GM12878 (cell line): Measurements from ENCODE around the gene PPP6R1. TPM values are rescaled to one million over a fixed set of nuclear protein-coding genes. Genes with fewer than 3 reads are reported as not detected.

Experiments used
- ATF2 ChIP-seq: IDR thresholded peaks from 2 replicates; pipeline ENCODE4 v1.6.1; 2012; ENCODE audit warnings: low read length, inconsistent platforms
- ATF7 ChIP-seq: fragments of 450-650 bp; IDR thresholded peaks from 2 replicates; pipeline ENCODE4 v1.6.1; 2016; ENCODE audit warnings: low read depth, mild to moderate bottlenecking
- BCL11A ChIP-seq: IDR thresholded peaks from 2 replicates; pipeline ENCODE4 v1.6.1; 2011; ENCODE audit warnings: low read depth, low read length
- BCL3 ChIP-seq: IDR thresholded peaks from 2 replicates; pipeline ENCODE4 v1.6.1; 2011; ENCODE audit warnings: borderline replicate concordance, low read depth, mild to moderate bottlenecking, moderate library complexity, low read length; ENCODE audit not compliant: insufficient read depth, poor library complexity, severe bottlenecking
- E4F1 ChIP-seq: fragments of 450-650 bp; IDR thresholded peaks from 2 replicates; pipeline ENCODE4 v1.6.1; 2018; ENCODE audit warnings: borderline replicate concordance, mild to moderate bottlenecking; ENCODE audit not compliant: partially characterized antibody
- FOS ChIP-seq: IDR thresholded peaks from 3 replicates; pipeline ENCODE4 v1.6.1; 2011; ENCODE audit warnings: borderline replicate concordance; ENCODE audit not compliant: insufficient read length; ENCODE audit errors: extremely low read depth
- FOXK2 ChIP-seq: fragments of 450-650 bp; IDR thresholded peaks from 2 replicates; pipeline ENCODE4 v1.6.1; 2017; ENCODE audit warnings: mild to moderate bottlenecking, moderate library complexity
- GABPA ChIP-seq: IDR thresholded peaks from 2 replicates; pipeline ENCODE4 v1.6.1; 2014; ENCODE audit warnings: antibody characterized with exemption, low read depth, mild to moderate bottlenecking, inconsistent platforms
- MEF2A ChIP-seq: IDR thresholded peaks from 2 replicates; pipeline ENCODE4 v1.6.1; 2011; ENCODE audit warnings: low read depth, mild to moderate bottlenecking, low read length, moderate library complexity; ENCODE audit not compliant: insufficient read depth
- NFYA ChIP-seq: IDR thresholded peaks from 2 replicates; pipeline ENCODE4 v1.6.1; 2011; ENCODE audit warnings: low read depth, mild to moderate bottlenecking, low read length, improper control_type of control experiment, borderline replicate concordance
- NFYB ChIP-seq: IDR thresholded peaks from 2 replicates; pipeline ENCODE4 v1.6.1; 2011; ENCODE audit warnings: low read depth, mild to moderate bottlenecking, low read length, improper control_type of control experiment, moderate library complexity; ENCODE audit not compliant: insufficient read depth
- NKRF ChIP-seq: fragments of 450-650 bp; conservative IDR thresholded peaks from 2 replicates; pipeline ENCODE4 v1.6.1; 2017; ENCODE audit warnings: mild to moderate bottlenecking, moderate library complexity
- NR2F1 ChIP-seq: fragments of 450-650 bp; conservative IDR thresholded peaks from 2 replicates; pipeline ENCODE4 v1.6.1; 2017; ENCODE audit warnings: mild to moderate bottlenecking
- POLR2AphosphoS2 ChIP-seq: IDR thresholded peaks from 2 replicates; pipeline ENCODE4 v1.6.1; 2011; ENCODE audit warnings: low read depth, mild to moderate bottlenecking, low read length, improper control_type of control experiment, moderate library complexity
- PRDM15 ChIP-seq: fragments of 450-650 bp; formaldehyde crosslinking; IDR thresholded peaks from 2 replicates; pipeline ENCODE4 v1.4.0; 2020; ENCODE audit warnings: mild to moderate bottlenecking, moderate library complexity
- RBBP5 ChIP-seq: fragments of 200-600 bp; sonication (generic); conservative IDR thresholded peaks from 2 replicates; pipeline ENCODE4 v1.6.1; 2016
- SPI1 ChIP-seq: IDR thresholded peaks from 2 replicates; pipeline ENCODE4 v1.6.1; 2011; ENCODE audit warnings: low read depth, mild to moderate bottlenecking, low read length, moderate library complexity, borderline replicate concordance; ENCODE audit not compliant: insufficient read depth
- SRF ChIP-seq, 2 experiments: IDR thresholded peaks; 2 replicates each; pipeline ENCODE4 v1.6.1; 2011; ENCODE audit warnings: low read depth in 2 of 2, low read length in 2 of 2, mild to moderate bottlenecking in 1 of 2, moderate library complexity in 1 of 2
- TARDBP ChIP-seq: IDR thresholded peaks from 2 replicates; pipeline ENCODE4 v1.6.1; 2016; ENCODE audit warnings: borderline replicate concordance
- TBL1XR1 ChIP-seq: IDR thresholded peaks from 2 replicates; pipeline ENCODE4 v1.6.1; 2012; ENCODE audit warnings: low read depth, low read length, improper control_type of control experiment
- polyA plus RNA-seq, 11 experiments: library from polyadenylated mRNA; depleted of rRNA in 4 of 11; unstranded in 6 of 11; stranded (reverse) in 5 of 11; fragments of >200 nt; fragmentation: Nextera tagmentation in 4 of 11; fragmentation: Illumina TruSeq in 1 of 11; extraction: Ambion mirVana in 4 of 11; extraction: Trizol in 1 of 11; gene quantifications; 1 replicate in 1 of 11; 2 replicates in 10 of 11; pipeline versions ENCODE4 v1.2.1 to v1.2.3, GENCODE V29; 2011 to 2016; ENCODE audit warnings: inconsistent platforms in 2 of 11, missing spikeins in 2 of 11, low read depth in 1 of 11
- total RNA-seq, 4 experiments: library from RNA; depleted of rRNA in 3 of 4; stranded (reverse); fragments of >200 nt in 3 of 4; fragmentation: Illumina TruSeq in 1 of 4; extraction: Trizol in 1 of 4; gene quantifications; 2 replicates each; pipeline versions ENCODE4 v1.2.1 to v1.2.3, GENCODE V29; 2013 to 2021

The PPP6R1 gene
- total and polyA plus RNA-seq, 10 of the 15 experiments (the other 5 are each of a cell fraction or from before 2014, with no cell fraction given), result 0.80 to 173 (median 63.7) TPM

GRCh38 chr19:55305491-55305890, 46.7 kb upstream of the PPP6R1 start (continued):
- no peak for TF ChIP-seq NKRF
- TF ChIP-seq BCL11A, result no peak
- TF ChIP-seq GABPA, result peak; percentile 80
- no peak for TF ChIP-seq RBBP5
- no peak for TF ChIP-seq PRDM15 (CRISPR knock-in tag)
- no peak for TF ChIP-seq NFYB
- TF ChIP-seq NFYA, result no peak
- TF ChIP-seq POLR2AphosphoS2, result no peak
- TF ChIP-seq FOS, result no peak
- no peak for TF ChIP-seq FOXK2
- TF ChIP-seq BCL3, result no peak
- TF ChIP-seq ATF7, result no peak
- TF ChIP-seq NR2F1, result no peak
- TF ChIP-seq MEF2A, result no peak
- TF ChIP-seq TARDBP, result peak; percentile 92
- TF ChIP-seq E4F1, result no peak
- no peak for TF ChIP-seq ATF2
- TF ChIP-seq SPI1, result no peak
- TF ChIP-seq TBL1XR1, result no peak
- no peak for TF ChIP-seq SRF (IDR thresholded peaks at IDR 0.05; ENCODE audit: low read depth in 2 of 2, low read length in 2 of 2)
- TF ChIP-seq, all 136 proteins: peak for 14
